ENCODE data around the gene CCDC74A. TPM values are rescaled to one million over a fixed set of nuclear protein-coding genes. Genes with fewer than 3 reads are reported as not detected.

Gene CCDC74A
- total and polyA plus RNA-seq, 9 of the 15 experiments (the other 6 are each of a cell fraction or from before 2014, with no cell fraction given): 1.1 to 38.1 (median 9.6) TPM

DNA sequence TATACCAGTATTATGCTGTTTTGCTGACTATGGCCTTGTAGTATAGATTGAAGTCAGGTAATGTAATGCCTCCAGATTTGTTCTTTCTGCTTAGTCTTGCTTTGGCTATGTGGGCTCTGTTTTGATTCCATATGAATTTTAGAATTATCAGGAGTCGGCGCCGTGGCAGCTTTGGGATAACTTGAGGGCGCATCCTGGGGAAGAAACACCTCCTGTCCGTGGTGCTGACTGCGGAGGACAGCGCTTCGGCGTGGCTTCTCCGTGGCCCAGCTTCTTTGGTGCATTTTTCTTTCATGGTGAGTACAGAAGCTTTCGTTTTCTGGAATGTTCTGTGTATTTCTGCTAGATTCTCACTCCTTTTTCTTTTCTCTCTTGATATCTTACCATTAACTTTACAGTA is 25.2 kb downstream of the CCDC74A start:
- Histone ChIP-seq H3K9me3 (replicated peaks; ENCODE audit: control insufficient read depth, insufficient read depth, low read depth, low read length) (no peaks in the 10 kb centered on the region), H4K20me1 (replicated peaks; ENCODE audit: control insufficient read depth, insufficient read depth, low read length) (no peaks in the 10 kb centered on the region), H3K4me1 (replicated peaks in 1 of 2; ENCODE audit: control insufficient read depth in 2 of 2, insufficient read depth in 2 of 2, low read length in 2 of 2) (no peaks in the 10 kb centered on the region), H3K27ac (ENCODE audit: extremely low read depth, low read depth, low read length) (no peak overlapping the region), H3K4me3 (no peak overlapping the region), H3K9ac (ENCODE audit: insufficient read depth in 1 of 2, low read depth in 2 of 2, low read length in 2 of 2) (no peak overlapping the region), H3K36me3 (ENCODE audit: control insufficient read depth, insufficient read depth, low read length) (no peaks in the 10 kb centered on the region), H3K79me2 (ENCODE audit: control insufficient read depth, insufficient read depth, low read length) (no peaks in the 10 kb centered on the region), H2AFZ (ENCODE audit: low read depth, low read length) (no peak overlapping the region), H3K27me3 (ENCODE audit: control insufficient read depth in 2 of 2, insufficient read depth in 2 of 2, low read length in 2 of 2) (peaks cover 4 to 13% of the 10 kb centered on the region in 2 experiments; a peak in 2 of 5 replicates), H3K9me1 (ENCODE audit: control insufficient read depth, insufficient read depth, low read length) (no peaks in the 10 kb centered on the region), H3K4me2 (ENCODE audit: insufficient read depth, low read length) (no peak overlapping the region)
- DNase-seq (ENCODE audit: extremely low read depth in 1 of 4, low spot score in 3 of 4): no peak
- ChIA-PET POLR2A (no interaction called here), CTCF (ENCODE audit: low intra/inter-chr PET ratio) (no interaction called here)
- BruUV-seq (replicated peaks): no TSS peak
- in situ Hi-C loops (cut with MboI): loop anchor here (25.0 kb wide), 1 partner anchor 584 kb away; no protein-coding TSS in a partner anchor
- WGBS (ENCODE audit: insufficient coverage, low coverage, missing lambda C conversion rate): 13% methylated on average over 11 of the region's 11 CpGs
- peak; percentile 49; the same call in 1 of the 3 replicates for ATAC-seq
- intact Hi-C loops (cut with micrococcal nuclease): no loop called here
- no peak for FAIRE-seq
- TF ChIP-seq ZNF449 (CRISPR knock-in tag; IDR thresholded peaks at IDR 0.05) (no peak), EHMT2 (IDR thresholded peaks at IDR 0.05) (peak; percentile 48; the same call in 1 of the 2 replicates), CHCHD3 (CRISPR knock-in tag; IDR thresholded peaks at IDR 0.05) (no peak), FOXJ2 (tag; IDR thresholded peaks at IDR 0.05) (no peak), NEUROD1 (IDR thresholded peaks at IDR 0.05; ENCODE audit: borderline replicate concordance, low read depth, low read length, partially characterized antibody) (no peak), ZNF639 (CRISPR knock-in tag; conservative IDR thresholded peaks at IDR 0.05 in 1 of 2, IDR thresholded peaks at IDR 0.05 in 1 of 2) (no peak), CHD4 (IDR thresholded peaks at IDR 0.05; ENCODE audit: insufficient read depth, insufficient replicate concordance, low read depth, low read length, poor library complexity, severe bottlenecking) (no peak), SRF (CRISPR knock-in tag; IDR thresholded peaks at IDR 0.05) (no peak), CBX2 (IDR thresholded peaks at IDR 0.05; ENCODE audit: insufficient read depth, low read length, poor library complexity, severe bottlenecking) (no peak), BACH1 (tag; IDR thresholded peaks at IDR 0.05) (no peak), POLR3G (IDR thresholded peaks at IDR 0.05; ENCODE audit: extremely low read depth, insufficient read length, insufficient replicate concordance) (no peak), PTBP1 (IDR thresholded peaks at IDR 0.05; ENCODE audit: low read depth, low read length) (no peak)

All from K562 (cell line).